ENCODE data around the gene KXD1. TPM values are rescaled to one million over a fixed set of nuclear protein-coding genes. Genes with fewer than 3 reads are reported as not detected.
A peak's percentile ranks its signal among the peaks of the same experiment; 100 is the strongest.

KXD1 gene
- total RNA-seq, 1 experiment from 2014 or later = 77.5 TPM

DNA sequence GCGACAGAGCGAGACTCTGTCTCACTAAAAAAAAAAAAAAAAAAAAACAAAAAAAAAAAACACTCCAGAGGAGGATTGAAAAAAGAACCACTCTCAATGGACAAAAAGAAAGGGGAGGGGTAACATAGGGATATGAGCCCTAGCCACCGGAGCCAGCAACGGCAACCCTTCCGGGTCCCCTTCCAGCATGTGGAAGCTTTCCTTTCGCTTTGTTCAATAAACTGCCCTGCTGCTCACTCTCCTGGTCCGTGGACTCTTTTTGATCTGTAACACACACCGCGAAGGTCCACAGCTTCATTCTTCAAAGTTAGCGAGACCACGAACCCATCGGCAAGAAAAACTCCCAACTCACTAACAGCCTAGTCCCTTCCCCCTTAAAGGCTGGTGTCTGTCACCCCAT lies 29.9 kb downstream of the KXD1 start:
- TF ChIP-seq, protein P1, sequence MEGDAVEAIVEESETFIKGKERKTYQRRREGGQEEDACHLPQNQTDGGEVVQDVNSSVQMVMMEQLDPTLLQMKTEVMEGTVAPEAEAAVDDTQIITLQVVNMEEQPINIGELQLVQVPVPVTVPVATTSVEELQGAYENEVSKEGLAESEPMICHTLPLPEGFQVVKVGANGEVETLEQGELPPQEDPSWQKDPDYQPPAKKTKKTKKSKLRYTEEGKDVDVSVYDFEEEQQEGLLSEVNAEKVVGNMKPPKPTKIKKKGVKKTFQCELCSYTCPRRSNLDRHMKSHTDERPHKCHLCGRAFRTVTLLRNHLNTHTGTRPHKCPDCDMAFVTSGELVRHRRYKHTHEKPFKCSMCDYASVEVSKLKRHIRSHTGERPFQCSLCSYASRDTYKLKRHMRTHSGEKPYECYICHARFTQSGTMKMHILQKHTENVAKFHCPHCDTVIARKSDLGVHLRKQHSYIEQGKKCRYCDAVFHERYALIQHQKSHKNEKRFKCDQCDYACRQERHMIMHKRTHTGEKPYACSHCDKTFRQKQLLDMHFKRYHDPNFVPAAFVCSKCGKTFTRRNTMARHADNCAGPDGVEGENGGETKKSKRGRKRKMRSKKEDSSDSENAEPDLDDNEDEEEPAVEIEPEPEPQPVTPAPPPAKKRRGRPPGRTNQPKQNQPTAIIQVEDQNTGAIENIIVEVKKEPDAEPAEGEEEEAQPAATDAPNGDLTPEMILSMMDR (IDR thresholded peaks at IDR 0.05; ENCODE audit: insufficient read depth in 1 of 2, low read depth in 1 of 2, low read length in 1 of 2, severe bottlenecking in 1 of 2, unreplicated experiment in 1 of 2) = no peak
- Mint-ChIP-seq H3K4me1 (ENCODE audit: low read depth, unreplicated experiment) (peaks cover 7% of the 10 kb centered on the region), H3K9me3 (ENCODE audit: unreplicated experiment) (no peaks in the 10 kb centered on the region), H3K27me3 (ENCODE audit: insufficient read depth, unreplicated experiment) (no peaks in the 10 kb centered on the region), H3K4me3 (ENCODE audit: unreplicated experiment) (peak overlapping the region; percentile 82), H3K27ac (ENCODE audit: unreplicated experiment) (peak overlapping the region; percentile 82), H3K36me3 (ENCODE audit: insufficient read depth, unreplicated experiment) (peaks cover 8% of the 10 kb centered on the region)
- Histone ChIP-seq H3K4me1 (no peaks in the 10 kb centered on the region), H3K9me3 (no peaks in the 10 kb centered on the region), H3K27me3 (replicated peaks; ENCODE audit: control insufficient read depth, insufficient read depth, low read length) (no peaks in the 10 kb centered on the region), H3K36me3 (ENCODE audit: control insufficient read depth, insufficient read depth, low read length) (no peaks in the 10 kb centered on the region), H3K4me3 (ENCODE audit: low read depth, low read length) (peak overlapping the region; percentile 89)
- no peak for DNase-seq
- BruUV-seq (replicated peaks) = no TSS peak
- ChIA-PET POLR2A (interaction anchor here (0.6 to 1.3 kb wide), 2 partner anchors 14 to 244 kb away, joined by 3 to 5 read pairs; no protein-coding TSS in a partner anchor), CTCF (interaction anchor here (0.6 to 2.6 kb wide), 7 partner anchors 16 to 259 kb away, joined by 3 to 17 read pairs (median 7); partner anchors contain the start of genes KXD1 and UBA52)
- intact Hi-C loops (cut with micrococcal nuclease; ENCODE audit: unreplicated experiment) = loop anchor here (5.0 to 10.0 kb wide), 2 partner anchors 123 to 260 kb away; no protein-coding TSS in a partner anchor

DNA sequence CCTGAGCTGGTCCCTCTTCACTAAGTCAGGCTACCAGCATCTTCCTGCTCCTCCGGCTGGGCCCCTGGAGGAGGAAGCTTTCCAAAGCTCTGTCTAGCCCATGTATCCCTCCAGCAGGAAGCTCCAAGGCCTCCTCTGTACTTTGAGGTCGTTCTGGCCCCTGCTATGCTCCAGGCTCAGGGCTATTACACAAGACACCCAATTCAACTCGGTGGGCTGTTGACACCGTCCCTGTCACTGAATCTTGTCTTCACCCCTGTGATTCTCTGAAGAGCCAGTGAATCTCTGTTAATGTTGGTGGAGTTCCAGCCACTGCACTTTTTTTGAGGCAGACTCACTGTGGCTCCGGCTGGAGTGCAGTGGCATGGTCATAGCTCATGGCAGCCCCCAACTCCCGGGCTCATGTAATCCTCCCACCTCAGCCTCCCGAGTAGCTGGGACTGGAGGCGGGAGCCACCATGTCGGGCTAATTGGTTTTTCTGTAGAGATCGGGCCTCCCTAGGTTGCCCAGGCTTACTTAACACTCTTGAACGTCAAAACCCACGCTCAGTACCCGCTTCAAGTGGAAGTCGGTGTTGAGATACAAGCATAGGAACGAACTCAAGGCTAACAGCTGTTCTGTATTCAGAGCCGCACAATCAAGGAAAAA lies 30.4 kb downstream of the KXD1 start:
- POLR2A ChIA-PET = interaction anchor here (0.6 to 1.3 kb wide), 3 partner anchors 14 to 243 kb away, joined by 3 to 5 read pairs (median 4); partner anchors contain the start of gene UBA52
- intact Hi-C loops (cut with micrococcal nuclease; ENCODE audit: unreplicated experiment) = loop anchor here (1.0 to 10.0 kb wide), 4 partner anchors 49 to 259 kb away; partner anchors contain the start of genes ELL and KLHL26

More for the DNA sequence above, 30.4 kb downstream of the KXD1 start:
- no peaks in the 10 kb centered on the region for H3K36me3 ChIP-seq (ENCODE audit: control insufficient read depth, insufficient read depth, low read length)
- H3K9me3 Mint-ChIP-seq (ENCODE audit: unreplicated experiment) = no peaks in the 10 kb centered on the region
- no peaks in the 10 kb centered on the region for H3K9me3 ChIP-seq
- no peaks in the 10 kb centered on the region for H3K27me3 ChIP-seq (replicated peaks; ENCODE audit: control insufficient read depth, insufficient read depth, low read length)
- H3K4me1 ChIP-seq = no peaks in the 10 kb centered on the region
- H3K27me3 Mint-ChIP-seq (ENCODE audit: insufficient read depth, unreplicated experiment) = no peaks in the 10 kb centered on the region
- peak overlapping the region; percentile 89 for H3K4me3 ChIP-seq (ENCODE audit: low read depth, low read length)
- peak in 1 of 2 experiments; percentile 18 for DNase-seq
- peak overlapping the region; percentile 82 for H3K27ac Mint-ChIP-seq (ENCODE audit: unreplicated experiment)
- BruUV-seq (replicated peaks) = TSS peak; percentile 77
- CTCF ChIA-PET = interaction anchor here (0.6 to 2.6 kb wide), 10 partner anchors 16 to 259 kb away, joined by 3 to 17 read pairs (median 5); partner anchors contain the start of genes KXD1 and UBA52
- peaks cover 8% of the 10 kb centered on the region for H3K36me3 Mint-ChIP-seq (ENCODE audit: insufficient read depth, unreplicated experiment)
- H3K4me3 Mint-ChIP-seq (ENCODE audit: unreplicated experiment) = peak overlapping the region; percentile 82
- TF ChIP-seq, protein P1 (IDR thresholded peaks at IDR 0.05; ENCODE audit: insufficient read depth in 1 of 2, low read depth in 1 of 2, low read length in 1 of 2, severe bottlenecking in 1 of 2, unreplicated experiment in 1 of 2) = no peak
- H3K4me1 Mint-ChIP-seq (ENCODE audit: low read depth, unreplicated experiment) = peaks cover 7% of the 10 kb centered on the region

Measured in Caco-2 (cell line).